Measurements from ENCODE around the gene GAD2.

GAD2 gene

DNA sequence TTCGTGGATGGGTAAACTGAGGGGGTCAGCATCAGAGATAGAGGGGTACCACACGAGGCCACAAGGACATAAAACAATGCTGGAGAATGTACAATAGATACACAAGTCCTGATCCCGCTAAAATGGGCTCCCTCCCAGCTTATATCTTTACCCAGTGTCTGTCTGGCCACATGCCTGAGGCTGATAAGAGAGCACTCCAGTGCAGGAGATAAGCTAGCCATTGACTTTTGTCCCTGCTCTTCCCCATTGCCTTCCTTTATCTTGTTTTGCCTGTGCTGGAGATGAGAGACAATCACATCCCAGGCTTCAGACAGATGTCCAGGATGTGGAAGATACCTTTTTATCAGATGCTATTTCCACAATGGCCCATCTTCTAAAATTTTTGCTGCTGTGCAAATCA, 6.0 kb downstream of the GAD2 start:
- DNase-seq = no peak

DNA sequence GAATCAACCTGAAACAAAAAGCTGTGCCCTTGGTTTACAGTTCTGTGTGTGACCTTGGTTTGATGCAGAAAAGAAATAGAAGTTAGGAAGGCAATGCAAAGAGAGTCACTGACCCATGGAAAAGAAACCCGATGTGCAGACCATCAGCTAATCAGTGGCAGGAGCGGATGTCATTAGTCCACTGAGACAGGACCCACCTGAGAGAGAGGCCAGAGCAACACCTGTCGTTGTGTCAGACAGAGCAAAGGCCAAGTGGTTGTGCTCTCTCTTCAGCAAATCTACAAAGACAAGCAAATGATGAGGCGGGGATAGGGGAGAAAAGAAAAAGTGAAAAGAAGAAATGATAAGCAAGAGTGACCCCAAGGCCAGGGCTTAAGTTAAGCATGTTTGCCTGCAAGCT, 8.7 kb downstream of the GAD2 start:
- DNase-seq = no peak

DNA sequence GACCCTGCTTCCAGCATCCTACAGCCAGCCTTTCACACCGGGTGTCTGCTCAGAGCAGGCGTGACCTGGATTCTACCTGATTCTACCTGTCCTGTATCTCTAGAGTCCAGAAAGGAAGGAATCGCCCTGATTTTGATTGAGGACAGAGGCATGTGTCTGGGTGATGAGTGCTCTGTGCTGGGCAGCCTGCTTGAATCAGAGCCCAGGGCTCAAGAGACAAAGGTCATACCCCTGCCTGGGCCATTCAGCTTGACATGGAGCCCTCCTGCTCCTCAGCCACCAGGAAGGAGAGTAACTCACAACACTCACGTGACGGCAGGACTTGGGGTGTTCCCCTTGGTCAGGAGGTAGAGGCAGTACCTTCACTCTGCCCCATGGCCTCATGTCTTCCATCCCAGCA, 11.2 kb downstream of the GAD2 start:
- DNase-seq = no peak

DNA sequence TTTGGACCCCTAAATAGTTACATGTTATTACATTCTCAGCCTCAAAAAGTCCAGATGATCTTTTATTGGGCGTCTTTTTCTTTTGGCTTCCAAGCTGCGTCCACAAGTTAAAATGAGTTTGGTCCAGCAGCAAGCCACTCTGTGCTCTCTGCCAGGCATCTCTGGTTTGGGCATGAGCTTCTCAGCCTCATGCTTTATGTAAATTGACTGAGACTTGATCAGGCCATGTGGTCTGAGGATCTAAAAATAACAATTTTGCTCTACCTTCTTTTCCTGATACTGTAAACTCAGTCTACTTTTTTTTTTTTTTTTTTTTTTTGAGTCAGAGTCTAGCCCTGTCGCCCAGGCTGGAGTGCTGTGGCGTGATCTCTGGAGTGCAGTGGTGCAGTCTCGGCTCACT, 15.6 kb downstream of the GAD2 start:
- no peak for DNase-seq

DNA sequence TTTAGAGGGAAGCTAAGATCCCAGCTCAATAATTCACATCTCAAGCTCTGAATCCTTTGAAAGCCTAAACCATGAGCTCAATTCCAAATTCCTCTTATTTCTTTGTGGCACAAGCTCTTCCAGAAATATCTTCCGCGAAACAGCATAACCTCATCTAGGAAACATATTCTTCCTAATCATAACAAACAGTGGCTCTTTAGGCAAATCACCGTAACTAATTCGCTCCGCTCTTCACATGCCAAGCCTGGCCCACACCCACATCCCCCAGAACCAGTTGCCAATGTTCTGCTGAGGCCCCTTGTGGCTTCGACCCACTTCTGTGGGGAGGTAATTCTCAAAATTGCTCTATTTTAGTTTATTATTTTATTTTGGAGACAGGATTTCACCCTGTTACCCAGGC, 19.2 kb downstream of the GAD2 start:
- no peak for DNase-seq

DNA sequence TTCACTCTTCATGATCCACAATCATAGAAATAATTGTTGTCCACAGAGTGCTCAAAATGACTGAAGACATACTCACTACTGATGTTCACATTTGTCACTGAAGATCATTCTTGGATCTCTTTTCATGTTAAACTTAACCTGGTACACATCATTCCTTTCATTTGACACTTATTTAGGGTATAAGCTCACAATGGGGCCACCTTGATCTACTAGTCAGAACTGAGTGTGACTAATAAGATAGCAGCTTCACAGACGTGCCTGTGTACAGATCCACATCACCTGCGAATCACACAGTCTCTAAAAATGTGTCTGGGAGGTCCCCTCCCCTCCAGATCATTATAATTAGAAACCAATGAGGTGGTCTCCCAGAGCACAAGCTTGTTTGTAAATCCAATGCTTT, 21.8 kb downstream of the GAD2 start:
- no peak for DNase-seq

DNA sequence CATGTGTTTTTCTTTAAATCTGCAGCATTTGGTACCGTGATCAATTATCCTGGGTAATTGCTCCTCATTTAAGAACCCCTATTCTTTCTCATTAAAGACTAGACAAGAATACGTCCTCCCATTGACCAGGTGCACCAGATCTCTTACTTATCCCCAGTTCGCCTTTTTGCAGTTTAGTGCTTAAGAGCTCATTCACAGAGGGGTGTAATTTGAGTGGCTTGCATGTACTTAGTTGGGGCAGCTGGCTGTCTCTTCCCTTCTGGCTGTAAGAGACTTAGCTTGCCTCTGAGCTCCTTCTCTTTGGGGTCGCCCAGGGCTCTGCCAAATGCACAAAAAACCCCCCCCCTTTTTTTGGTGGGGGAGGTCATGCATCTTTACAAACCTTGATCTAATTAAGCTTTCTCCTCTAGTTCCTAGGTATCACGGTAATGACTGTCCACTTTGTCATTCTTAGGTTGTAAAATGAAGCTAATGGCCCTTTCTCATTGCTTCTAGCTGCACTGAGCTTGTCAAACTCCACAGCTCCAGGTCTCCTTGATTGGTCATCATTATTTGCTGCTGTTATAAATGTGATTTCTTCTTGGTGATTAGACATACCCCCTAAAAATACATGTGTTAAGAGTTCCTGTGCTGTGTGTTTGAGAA, 26.3 kb downstream of the GAD2 start:
- no peak for DNase-seq

DNA sequence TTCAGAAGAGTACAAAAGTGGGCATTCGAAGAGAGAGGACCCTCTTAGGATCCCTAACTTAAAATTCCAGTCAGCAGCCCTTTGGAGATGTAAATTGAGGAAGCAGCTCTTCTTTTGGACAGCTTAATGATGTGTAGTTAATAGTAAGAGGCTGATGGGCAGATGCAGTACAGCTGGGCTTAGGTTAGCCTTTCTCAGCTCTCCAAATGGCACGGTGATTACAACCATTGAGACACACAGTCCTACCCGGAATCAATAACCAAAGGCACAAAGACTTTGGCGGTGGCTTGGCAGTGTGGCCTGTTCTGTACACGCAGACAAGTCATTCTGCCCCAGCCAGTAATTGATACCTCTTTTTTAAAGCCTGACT, 26.8 kb downstream of the GAD2 start:
- DNase-seq = no peak

DNA sequence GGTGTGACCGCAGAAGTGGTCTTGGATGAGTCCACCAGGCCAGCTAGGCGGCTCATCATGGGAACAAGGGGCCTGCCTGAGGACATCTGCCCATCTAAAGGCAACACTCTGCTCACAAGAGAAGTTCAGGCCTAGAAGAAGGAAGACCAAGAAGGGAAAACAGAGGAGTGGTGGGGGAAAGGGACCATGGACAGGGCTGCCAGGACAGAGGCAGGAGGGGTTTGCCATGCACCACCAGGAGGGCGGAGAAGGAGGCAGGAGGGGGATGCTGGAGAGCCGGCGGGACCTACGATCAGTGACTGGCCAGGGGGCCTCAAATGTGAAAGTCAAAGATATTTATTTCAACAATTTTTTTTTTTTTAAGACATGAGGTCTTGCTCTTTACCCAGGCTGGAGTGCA, 33.1 kb downstream of the GAD2 start:
- DNase-seq = no peak

DNA sequence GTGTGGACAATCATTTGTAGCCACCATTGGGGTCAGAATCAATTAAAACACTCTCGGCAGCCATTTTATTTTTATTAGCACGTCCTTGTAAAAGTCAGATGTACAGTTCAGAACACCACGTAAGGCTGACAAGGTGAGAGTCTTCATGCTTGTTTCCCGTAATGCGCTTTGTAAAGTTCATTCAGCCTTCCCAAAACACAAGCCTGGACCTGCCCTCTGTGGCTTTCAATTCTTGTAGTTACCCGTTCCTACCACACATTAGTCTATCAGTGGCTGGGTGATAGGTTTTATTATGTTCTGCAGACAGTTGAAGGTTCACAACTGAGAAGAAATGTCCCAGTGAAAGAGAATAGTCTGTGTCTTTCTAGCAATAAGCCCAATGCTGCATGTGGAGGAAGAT, 35.4 kb downstream of the GAD2 start:
- DNase-seq = no peak

DNA sequence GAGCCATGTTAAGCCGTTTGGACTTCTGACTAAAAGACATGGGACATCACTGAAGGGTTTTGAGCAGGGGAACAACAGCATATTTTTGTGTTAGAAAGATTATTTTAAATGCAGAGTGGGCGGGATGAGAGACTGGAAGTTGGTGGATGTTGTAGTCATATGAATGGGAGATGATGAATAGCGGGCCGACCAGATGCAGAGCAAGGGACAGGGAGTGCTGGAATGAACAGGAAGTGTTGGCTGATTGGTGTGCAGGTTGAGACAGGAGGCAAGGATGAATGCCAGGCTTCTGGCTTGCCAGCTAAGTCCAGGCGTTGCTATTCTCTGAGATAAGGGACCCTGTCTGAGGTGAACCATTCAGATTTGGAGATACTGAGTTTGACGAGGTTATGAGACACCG, 38.0 kb downstream of the GAD2 start:
- no peak for DNase-seq

DNA sequence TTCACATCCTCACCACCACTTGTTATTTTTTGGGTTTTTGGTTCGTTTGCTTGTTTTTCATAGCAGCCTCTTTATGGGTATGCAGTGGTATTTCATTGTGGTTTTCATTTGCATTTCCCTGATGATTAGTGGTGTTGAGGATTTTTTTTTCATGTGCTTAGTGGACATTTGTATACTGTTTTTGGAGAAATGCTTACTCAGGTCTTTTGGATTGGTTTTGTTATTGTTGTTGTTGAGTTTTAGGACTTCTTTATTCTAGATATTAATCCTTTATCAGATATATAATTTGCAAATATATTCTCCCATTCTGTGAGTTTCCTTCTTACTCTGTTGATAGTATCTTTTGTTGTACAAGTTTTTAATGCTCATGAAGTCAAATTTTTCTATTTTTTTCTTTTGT, 42.8 kb downstream of the GAD2 start:
- no peak for DNase-seq

DNA sequence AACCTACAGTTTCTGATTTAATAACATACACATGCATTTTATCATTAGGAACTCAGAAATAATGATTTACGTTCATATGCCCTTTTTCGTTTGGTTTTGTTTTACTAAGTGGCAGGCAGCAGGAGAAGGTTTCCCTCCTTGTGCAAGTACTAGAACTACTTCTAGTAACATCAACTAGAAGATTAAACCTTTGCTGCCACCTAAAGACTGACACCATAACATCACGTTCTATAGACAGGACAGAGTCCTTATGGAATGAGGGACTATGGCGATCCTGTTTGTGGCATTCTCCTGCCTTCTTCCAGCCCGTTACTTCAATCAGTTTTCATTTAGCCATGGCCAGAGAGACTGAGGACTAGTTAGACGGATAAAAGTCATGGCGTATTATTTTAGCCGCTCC, 53.2 kb downstream of the GAD2 start:
- no peak for DNase-seq

DNA sequence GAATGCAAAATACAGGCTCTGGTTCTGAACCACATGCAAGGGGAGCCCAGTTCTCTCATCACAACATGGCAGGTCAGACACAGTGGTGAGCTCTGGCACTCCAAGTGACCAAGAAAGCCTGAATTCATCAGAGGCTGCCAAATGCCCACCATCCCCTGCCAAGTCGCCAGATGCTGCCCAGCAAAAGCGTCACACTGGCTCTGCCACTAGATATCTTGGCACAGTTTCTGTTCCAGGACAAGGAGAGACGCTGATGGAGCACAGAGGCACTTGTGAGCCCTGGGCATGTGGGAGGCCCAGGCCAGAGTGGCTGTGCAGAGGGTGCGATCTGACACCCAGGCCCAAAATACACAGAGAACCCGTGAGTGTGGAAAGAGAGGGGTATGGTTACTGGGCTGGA, 57.8 kb downstream of the GAD2 start:
- DNase-seq = no peak

DNA sequence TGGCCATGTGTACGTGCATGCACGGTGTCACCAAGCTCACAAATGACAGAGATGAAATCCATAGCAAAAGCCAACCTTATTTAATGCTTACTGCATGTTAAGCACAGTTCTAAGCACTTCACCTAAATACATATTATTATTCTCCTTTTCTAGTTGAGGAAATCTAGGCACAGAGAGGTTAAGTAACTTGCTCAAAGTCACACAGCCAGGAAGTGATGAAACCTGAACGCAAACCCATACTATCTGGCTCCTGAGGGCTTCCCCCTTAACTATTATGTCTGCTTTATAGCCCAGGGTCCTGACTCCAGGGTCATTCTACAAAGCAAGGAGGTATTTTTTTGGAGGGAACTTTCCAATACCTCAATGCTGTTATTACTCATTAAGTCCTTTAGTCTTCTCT, 61.7 kb downstream of the GAD2 start:
- no peak for DNase-seq

DNA sequence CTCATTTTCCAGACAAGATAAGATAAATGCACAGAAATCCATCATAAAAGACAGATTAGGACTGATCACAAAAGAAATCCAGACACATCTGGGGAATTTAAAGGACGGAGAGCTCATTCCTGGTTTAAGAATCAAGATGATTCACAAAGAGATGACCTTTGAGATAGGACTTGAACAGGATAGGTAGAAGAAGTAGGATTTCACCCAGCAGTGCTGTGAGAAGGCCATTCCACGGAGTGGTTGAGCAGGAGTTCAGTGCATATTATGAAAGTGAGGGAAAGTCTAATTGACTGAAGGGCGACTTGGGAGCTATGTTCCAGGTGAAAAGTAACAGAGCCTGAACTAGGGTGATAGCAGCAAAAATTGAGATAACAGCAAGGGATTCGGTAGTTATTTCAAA, 73.7 kb downstream of the GAD2 start:
- DNase-seq = no peak

DNA sequence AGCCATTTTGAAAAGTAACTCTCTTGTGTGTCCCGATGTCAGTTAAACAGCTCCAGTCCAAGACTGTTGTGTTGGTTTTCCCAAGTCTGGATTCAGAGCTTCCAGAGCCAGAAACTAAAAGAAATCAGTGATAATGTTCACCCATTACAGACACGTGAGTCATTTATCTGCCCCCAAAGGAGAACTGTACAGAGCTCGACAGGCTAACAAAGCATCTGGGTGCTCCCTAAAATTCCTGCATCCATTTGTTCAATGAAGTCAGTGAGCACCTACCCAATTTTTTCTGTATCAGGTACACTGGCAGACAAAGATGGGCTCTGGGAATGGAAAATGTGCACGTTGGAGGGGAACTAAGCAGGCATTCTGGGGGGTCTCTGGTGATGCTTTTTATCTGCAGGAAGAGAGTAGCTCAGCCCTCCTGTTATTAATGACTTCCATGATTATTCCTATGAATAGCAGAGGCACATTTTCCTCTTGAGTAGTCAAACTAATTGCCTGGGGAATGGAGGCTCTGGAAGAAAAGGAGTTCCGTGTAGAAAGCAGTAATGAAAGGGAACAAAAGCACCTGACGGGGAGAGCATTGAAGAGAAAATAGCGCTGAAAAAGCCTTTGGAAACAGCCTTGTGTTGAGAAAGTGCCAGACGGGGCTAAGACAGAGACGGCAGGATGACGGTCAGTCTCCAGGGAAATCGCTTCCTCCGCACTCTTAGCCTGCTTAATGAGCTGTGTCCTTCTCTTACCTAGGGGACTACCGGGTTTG, 75.3 kb downstream of the GAD2 start:
- no peak for DNase-seq

DNA sequence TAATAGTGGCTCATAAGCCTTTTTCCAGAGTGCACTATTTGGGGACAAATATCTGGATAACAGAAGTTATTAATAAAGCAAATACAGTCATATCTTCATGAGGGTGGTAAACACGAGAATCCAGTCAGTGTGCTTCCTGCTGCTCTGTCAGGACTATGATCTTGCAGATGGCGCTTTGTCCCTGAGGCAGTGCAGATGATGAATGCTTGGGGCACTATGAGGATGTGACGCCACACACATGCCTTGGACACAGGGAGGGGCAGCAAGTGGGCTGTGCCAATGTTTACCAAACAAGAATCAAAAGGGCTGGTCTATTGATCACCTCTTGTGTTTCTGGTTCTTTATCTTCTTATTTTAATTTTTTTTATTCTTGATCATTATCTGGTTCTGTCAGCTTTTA, 79.8 kb downstream of the GAD2 start:
- DNase-seq = no peak

DNA sequence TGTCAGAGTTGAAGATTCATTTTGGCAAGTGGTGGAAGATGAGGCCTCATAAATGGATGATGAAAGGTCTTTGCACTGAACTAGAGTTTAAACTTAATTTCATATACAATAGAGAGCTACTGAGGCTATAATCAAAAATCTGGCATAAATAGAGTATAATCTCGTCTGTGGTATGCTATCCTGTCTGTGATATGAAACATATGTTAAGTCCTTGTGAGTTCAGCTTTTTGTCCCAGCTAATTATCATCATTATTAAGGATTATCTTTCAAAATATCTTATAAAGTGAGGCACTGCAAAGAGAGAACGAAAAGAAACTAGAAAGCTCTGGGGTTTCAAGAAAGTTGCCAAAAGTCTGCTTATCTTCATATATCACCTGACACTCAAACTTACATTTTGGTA, 83.4 kb downstream of the GAD2 start:
- DNase-seq = no peak

DNA sequence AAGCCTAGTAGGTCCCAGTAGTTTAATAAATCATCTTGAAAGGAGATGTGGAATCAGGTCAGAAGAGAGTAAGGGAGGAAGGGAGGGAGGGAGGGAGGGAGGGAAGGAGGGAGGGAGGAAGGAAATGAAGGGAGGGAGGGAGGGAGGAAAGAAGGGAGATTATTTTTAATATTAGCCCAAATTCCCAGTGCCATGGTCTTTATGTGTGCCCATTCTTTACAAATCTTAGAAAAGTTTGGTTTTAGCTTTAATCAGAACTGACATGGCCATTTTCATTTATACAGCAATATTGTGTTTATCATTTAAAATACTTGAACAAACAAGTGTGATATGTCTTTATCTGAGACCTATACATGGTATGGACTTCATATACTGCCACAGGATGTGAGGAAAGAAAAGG, 86.8 kb downstream of the GAD2 start:
- DNase-seq = no peak

DNA sequence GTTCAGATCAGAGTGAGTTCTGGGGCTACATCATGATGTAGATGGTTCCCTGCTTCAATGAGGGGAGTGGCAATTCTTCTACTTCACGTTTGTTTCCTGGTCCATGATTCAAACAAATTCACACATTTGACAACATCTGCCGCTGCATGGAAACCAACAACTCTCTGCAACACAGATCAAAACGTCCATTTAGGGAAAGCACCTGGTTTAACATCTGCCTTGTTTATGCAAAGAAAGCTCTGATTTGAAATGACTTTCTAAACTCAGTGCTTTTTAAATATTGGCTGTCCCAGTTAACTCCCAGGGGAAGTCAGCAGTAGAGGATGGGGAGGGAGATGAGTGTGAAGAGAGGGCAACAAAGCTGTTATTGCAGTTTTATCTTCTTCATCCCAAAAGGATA, 93.8 kb downstream of the GAD2 start:
- DNase-seq = no peak

DNA sequence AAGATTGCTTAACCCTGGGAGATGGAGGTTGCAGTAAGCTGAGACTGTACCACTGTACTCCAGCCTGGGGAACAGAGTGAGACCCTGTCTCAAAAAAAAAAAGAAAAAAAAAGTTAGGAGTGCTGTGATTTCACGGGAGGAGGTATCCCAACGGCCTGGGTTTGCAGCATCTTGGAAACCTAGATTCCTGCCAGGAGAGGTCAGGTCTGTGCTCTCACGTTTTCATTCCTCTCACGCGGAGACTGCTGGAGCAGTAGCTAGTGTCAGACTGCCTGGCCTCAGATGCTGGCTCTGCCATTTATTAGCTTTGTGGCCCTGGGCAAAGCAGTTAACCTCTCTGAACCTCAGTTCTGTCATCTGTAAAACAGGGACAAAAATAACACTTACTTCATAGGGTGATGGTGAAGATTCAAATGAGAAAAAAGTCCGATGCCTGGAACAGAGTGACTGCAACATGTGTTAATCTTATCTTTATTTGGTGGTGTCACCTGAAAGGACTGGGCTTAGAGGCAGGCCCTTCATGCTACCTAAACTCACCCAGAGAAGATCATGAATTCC, 94.9 kb downstream of the GAD2 start:
- no peak for DNase-seq

DNA sequence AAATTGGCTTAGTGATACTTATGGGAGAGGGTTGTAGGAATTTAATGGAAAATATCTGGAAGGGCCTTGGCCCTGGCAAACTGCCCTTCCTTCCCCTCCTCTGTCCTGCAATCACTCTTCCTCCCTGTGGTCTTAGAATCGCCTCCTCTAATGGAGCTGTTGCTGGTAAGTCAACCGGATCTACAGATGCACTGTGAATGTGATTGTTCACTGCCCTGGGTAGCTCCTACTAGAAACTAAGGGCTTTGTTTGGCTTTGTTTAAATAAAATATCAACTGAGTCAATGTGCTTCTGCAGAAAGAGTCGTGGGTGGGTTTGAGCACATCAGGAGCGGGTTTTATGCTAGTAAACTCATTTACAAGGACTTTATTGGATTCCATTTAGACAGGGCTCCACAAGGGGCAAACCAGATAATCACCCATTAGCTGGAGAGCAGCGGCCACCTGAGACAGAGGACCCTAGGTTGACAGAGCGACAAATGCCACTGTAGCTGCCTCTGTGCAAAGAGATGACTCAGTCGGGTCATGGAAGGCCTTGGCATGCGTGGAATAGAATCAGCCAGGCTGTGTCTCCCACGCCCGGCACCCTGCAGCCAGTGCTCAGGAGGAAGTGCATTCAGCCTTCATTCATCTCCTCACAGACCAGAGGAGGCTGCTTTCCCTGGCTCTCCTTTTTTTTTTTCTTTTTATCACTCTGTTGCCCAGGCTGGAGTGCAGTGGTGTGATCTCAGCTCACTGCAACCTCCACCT, 97.9 kb downstream of the GAD2 start:
- DNase-seq = no peak

DNA sequence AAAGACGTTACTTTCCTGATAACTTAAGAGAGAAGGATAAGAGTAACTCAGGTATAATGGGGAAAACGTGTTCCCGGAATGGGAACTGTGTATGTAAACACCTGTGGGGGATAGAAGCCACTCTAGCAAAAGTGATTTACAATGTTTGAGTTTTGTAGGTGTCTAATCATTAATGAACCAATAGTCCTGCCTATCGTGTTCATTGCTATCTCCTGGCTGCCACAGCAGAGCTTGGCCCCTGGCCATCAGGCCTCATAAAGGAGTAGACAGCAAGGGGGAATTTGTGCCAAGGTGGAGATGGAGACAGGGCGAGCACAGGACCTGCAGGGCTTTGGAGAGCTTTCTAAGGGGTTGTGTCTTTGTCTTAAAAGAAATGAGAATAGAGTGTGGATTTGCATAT, 102.1 kb downstream of the GAD2 start:
- no peak for DNase-seq
